Right cardiac atrium (tissue), 5 donors: Measurements from ENCODE around the gene AIRE. TPM values are rescaled to one million over a fixed set of nuclear protein-coding genes. Genes with fewer than 3 reads are reported as not detected.

Experiments used
- ATAC-seq, 2 donors: fragments of 200-7000 bp; cut with Tn5 transposase; one replicate each; pipeline versions ENCODE4 v1.8.0 to v1.9.1; 2020; ENCODE audit warnings: moderate library complexity in 2 of 2, mild to moderate bottlenecking in 1 of 2
- DNase-seq, 3 donors: peaks; one replicate each; pipeline ENCODE4 v3.0.0-alpha.2; 2020
- H3K27ac ChIP-seq: one replicate; pipeline ENCODE4 v1.5.1; 2013; ENCODE audit warnings: mild to moderate bottlenecking, low read length, control low read depth, moderate library complexity
- H3K27me3 ChIP-seq: one replicate; pipeline ENCODE4 v1.6.1; 2013; ENCODE audit not compliant: control insufficient read depth, insufficient read depth
- H3K4me1 ChIP-seq: one replicate; pipeline ENCODE4 v1.6.1; 2013; ENCODE audit warnings: low read length; ENCODE audit not compliant: control insufficient read depth, insufficient read depth
- H3K4me3 ChIP-seq: one replicate; pipeline ENCODE4 v1.5.1; 2013; ENCODE audit warnings: low read length, control low read depth
- H3K9me3 ChIP-seq: one replicate; pipeline ENCODE4 v1.6.1; 2013; ENCODE audit warnings: low read length; ENCODE audit not compliant: control insufficient read depth
- WGBS: extraction: QIAGEN DNeasy Blood & Tissue Kit; methylation state at CpG from one replicate; pipeline ENCODE4 v1.1.7; 2013; 5-methylcytosine and 5-hydroxymethylcytosine counted together
- intact Hi-C, 4 donors: fragments of 100-400 bp; cut with DNase I; formaldehyde crosslinking; loops; one replicate each; pipeline versions ENCODE4 v1.11.0 to v1.14.0; 2022 to 2023
- polyA plus RNA-seq: library from polyadenylated mRNA; stranded (reverse); fragments of 200-250 nt; gene quantifications from one replicate; pipeline ENCODE4 v1.2.3, GENCODE V29; 2013
- total RNA-seq, 4 donors: library from RNA; stranded (reverse); fragmentation: NEBNext Ultra II Directional; extraction: Animal tissue kit (Norgen Biotek cat#: 25700); gene quantifications; one replicate each; pipeline ENCODE4 v1.2.1, GENCODE V29; 2021
- donor health status: healthy with polysubstance abuse.
- donor health status: DM: no; HTN: yes; CAD: no.
- donor health status: DM: no; HTN: no; CAD: no.
- donor health status: DM: no; HTN: yes; CAD: no; lungs with severe emphysema.
- donor health status: DM: yes; HTN: yes; CAD: no.

Gene AIRE
- total and polyA plus RNA-seq, 5 donors: 0.05 to 0.14 (median 0.13) TPM; not detected in 1

DNA sequence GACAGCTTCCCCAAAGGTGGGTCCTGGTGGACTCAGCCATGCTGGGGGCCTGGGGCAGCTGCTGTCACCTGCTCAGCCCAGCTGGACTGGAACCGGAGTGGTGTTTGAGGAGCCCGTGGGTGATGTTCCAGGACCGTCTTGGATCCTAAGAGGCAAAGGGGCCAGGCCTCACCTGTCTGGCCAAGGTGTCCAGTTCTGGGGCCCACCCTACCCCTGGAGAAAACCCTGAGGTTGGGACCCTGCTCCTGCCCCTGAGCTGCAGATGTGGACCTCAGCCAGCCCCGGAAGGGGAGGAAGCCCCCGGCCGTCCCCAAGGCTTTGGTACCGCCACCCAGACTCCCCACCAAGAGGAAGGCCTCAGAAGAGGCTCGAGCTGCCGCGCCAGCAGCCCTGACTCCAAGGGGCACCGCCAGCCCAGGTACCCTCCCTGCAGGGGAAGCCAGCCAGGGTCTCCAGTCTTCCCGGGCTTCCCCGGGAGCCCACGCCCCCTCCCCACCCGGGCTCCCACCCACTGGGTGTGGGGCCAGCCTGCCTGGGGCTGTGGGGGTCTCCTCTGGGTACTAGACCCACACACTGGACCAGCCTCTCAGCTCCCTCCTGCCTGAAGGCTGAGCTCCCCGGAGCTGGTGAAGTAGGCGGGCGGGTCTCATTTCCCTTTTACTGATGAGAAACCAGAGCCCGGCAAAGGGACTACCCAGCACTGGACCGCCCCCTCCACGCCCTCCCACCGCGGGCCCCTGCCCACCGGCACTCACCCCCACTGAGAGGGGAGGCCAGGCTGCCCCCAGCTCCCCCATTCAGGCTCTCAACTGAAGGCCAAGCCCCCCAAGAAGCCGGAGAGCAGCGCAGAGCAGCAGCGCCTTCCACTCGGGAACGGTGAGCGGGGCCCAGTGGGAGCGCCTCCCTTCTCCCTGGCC is 1.3 kb downstream of the AIRE start:
- intact Hi-C loops: no loop called here
- DNase-seq: peak; percentile 11 to 62 (median 37)
- H3K27me3 ChIP-seq: no peaks in the 10 kb centered on the region

DNA sequence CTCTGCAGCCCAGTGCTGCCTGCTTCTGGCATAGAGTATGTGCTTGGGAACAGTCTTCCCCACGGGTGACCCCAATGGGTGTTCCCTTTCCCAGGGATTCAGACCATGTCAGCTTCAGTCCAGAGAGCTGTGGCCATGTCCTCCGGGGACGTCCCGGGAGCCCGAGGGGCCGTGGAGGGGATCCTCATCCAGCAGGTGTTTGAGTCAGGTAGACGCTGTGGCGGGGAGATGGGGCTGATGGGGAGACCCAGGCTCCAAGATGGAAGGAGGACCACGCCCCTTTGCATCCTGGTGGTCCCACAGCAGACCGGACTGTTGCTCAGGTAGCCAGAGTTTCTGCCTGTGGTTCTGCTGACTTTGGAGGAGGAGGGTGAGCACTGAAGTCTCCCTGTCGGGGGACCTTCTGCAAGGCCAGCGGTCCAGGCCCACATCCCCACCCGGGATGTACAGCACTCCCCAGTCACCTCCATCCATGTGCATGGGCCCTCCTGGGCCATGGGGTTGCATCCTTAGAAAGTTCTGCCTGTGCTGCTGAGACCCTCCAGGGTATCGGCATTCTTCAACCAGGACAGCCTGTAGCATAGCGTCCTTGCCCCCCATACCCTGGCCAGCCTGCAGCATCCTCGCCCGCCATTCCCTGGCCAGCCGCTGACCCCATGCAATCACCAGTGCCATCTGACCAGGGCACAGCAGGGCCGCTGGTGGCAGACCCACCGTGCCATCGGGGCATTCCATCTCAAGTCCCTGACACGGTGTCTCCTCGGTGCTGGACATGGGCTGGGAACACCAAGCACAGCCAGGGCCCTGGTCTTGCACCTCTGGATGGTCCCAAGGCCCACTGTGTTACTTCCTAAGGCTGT is 2.8 kb downstream of the AIRE start:
- WGBS: 88% methylated on average over 23 of the region's 23 CpGs
- Histone ChIP-seq H3K4me1 (no peaks in the 10 kb centered on the region), H3K9me3 (no peaks in the 10 kb centered on the region), H3K27me3 (no peaks in the 10 kb centered on the region), H3K4me3 (no peak overlapping the region), H3K27ac (no peak overlapping the region)
- DNase-seq: peak; percentile 8 to 52 (median 20)
- no peak for ATAC-seq
- intact Hi-C loops: no loop called here

More for the DNA sequence above, 1.3 kb downstream of the AIRE start:
- 67% methylated on average over 31 of the region's 31 CpGs for WGBS
- no peaks in the 10 kb centered on the region for H3K4me1 ChIP-seq
- no peak overlapping the region for H3K27ac ChIP-seq
- H3K4me3 ChIP-seq: no peak overlapping the region
- ATAC-seq: no peak
- no peaks in the 10 kb centered on the region for H3K9me3 ChIP-seq

DNA sequence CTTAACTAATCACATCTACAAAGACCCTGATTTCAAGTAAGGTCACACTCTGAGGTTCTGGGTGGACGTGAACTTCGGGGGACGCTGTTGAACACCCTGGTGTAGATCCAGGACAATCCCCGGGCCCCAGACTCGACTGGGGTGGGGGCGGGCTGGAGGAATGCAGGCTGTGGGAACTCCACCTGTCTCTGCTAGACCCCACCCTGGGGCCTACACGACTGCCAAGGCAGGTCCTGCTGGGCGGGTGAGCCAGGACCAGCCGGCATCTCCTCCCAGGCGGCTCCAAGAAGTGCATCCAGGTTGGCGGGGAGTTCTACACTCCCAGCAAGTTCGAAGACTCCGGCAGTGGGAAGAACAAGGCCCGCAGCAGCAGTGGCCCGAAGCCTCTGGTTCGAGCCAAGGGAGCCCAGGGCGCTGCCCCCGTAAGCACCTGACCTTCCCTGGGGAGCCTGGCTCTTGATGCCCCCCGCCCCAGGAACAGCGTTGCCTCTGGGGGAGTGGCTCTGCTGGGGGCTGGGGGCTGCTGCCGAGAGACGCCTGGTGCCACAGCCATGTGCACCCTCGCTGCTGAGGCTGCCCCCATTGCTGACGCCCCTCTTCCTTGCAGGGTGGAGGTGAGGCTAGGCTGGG is 3.8 kb downstream of the AIRE start:
- peak in 2 of 3 donors; percentile 36 to 52 for DNase-seq
- H3K4me3 ChIP-seq: no peak overlapping the region
- H3K9me3 ChIP-seq: no peaks in the 10 kb centered on the region
- H3K27me3 ChIP-seq: no peaks in the 10 kb centered on the region
- intact Hi-C loops: no loop called here
- ATAC-seq: no peak
- no peaks in the 10 kb centered on the region for H3K4me1 ChIP-seq
- H3K27ac ChIP-seq: no peak overlapping the region
- 81% methylated on average over 24 of the region's 24 CpGs for WGBS

GRCh38 chr21:44290327-44291077 is 4.8 kb downstream of the AIRE start:
- H3K4me1 ChIP-seq: no peaks in the 10 kb centered on the region
- 83% methylated on average over 16 of the region's 16 CpGs for WGBS
- DNase-seq: peak in 2 of 3 donors; percentile 41 to 45
- H3K9me3 ChIP-seq: no peaks in the 10 kb centered on the region
- H3K27ac ChIP-seq: no peak overlapping the region
- no peak overlapping the region for H3K4me3 ChIP-seq
- H3K27me3 ChIP-seq: no peaks in the 10 kb centered on the region
- intact Hi-C loops: no loop called here
- no peak for ATAC-seq

DNA sequence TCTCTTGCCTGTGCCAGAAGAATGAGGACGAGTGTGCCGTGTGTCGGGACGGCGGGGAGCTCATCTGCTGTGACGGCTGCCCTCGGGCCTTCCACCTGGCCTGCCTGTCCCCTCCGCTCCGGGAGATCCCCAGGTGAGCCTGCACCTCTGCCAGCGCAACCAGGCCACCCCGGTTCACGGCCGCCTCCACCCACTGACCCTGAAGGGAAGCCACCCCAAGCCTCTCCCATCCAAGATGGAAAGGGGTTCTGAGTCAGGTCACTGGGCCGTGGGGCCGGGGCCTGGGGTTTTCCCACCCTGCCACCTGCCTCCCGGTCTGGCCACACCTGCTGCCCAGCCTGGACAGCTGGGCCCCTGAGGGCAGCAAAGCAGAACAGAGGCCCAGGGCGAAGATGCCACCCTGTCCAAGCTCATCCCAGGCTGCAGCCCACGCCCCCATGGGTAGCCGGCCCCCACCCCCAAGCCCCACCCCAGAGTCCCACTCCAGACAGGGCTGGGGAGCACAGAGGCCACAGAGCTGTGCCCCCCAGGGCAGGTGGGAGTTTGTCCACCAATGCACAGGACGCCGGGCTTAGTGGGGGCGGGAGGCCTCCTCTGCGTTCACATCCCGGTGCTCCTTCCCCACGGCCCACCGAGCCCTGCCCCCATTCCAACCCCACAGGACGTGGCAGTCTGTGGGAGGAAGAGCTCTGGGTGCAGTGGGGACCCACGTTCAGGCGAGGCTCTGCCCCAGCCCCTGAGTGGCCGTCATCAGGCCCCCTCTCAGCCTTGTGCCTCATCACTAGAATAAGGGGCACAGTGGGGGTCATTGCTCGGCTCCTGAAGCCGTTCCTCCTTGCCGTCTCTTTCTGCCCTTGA is 5.6 kb downstream of the AIRE start:
- intact Hi-C loops: no loop called here
- peak; percentile 13 to 54 (median 43) for DNase-seq
- no peaks in the 10 kb centered on the region for H3K9me3 ChIP-seq
- H3K27ac ChIP-seq: no peak overlapping the region
- no peak for ATAC-seq
- H3K4me3 ChIP-seq: no peak overlapping the region
- H3K4me1 ChIP-seq: no peaks in the 10 kb centered on the region
- H3K27me3 ChIP-seq: no peaks in the 10 kb centered on the region
- 84% methylated on average over 33 of the region's 33 CpGs for WGBS

GRCh38 chr21:44291936-44292811 is 6.5 kb downstream of the AIRE start:
- no peaks in the 10 kb centered on the region for H3K4me1 ChIP-seq
- no peaks in the 10 kb centered on the region for H3K27me3 ChIP-seq
- no peak overlapping the region for H3K27ac ChIP-seq
- DNase-seq (peak; percentile 31 to 70 (median 54)), ATAC-seq (no peak)
- H3K9me3 ChIP-seq: no peaks in the 10 kb centered on the region
- no peak overlapping the region for H3K4me3 ChIP-seq
- intact Hi-C loops: no loop called here
- WGBS: 59% methylated on average over 25 of the region's 25 CpGs

- H3K27me3 ChIP-seq: no peaks in the 10 kb centered on the region
- no peak for ATAC-seq
Observed at GRCh38 chr21:44292812-44293195, 7.1 kb downstream of the AIRE start.

GRCh38 chr21:44293551-44294231 is 8.0 kb downstream of the AIRE start:
- DNase-seq (peak; percentile 15 to 59 (median 47)), ATAC-seq (no peak)
- H3K4me1 ChIP-seq: no peaks in the 10 kb centered on the region
- 91% methylated on average over 33 of the region's 33 CpGs for WGBS
- intact Hi-C loops: no loop called here
- no peaks in the 10 kb centered on the region for H3K9me3 ChIP-seq
- H3K27ac ChIP-seq: no peak overlapping the region
- no peak overlapping the region for H3K4me3 ChIP-seq
- no peaks in the 10 kb centered on the region for H3K27me3 ChIP-seq

More at GRCh38 chr21:44292812-44293195, 7.1 kb downstream of the AIRE start:
- Histone ChIP-seq H3K4me1 (no peaks in the 10 kb centered on the region), H3K27ac (no peak overlapping the region), H3K9me3 (no peaks in the 10 kb centered on the region), H3K4me3 (no peak overlapping the region)
- intact Hi-C loops: no loop called here
- WGBS: 83% methylated on average over 15 of the region's 15 CpGs
- peak; percentile 16 to 58 (median 42) for DNase-seq
